ENCODE measurements around the gene ACR.

- no peak for TF ChIP-seq CTCF (IDR thresholded peaks at IDR 0.05)
- TF ChIP-seq EP300 (IDR thresholded peaks at IDR 0.05) = no peak
- no peak for TF ChIP-seq POLR2AphosphoS5 (IDR thresholded peaks at IDR 0.05)
These were observed 11.2 kb upstream of the ACR start for GRCh38 chr22:50726643-50727340.
